PC-9 (cell line): ENCODE results near the gene DNAJB7. TPM values are rescaled to one million over a fixed set of nuclear protein-coding genes. Genes with fewer than 3 reads are reported as not detected.

Experiments
- BruUV-seq: library from RNA; stranded (reverse); fragments of 400-500 nt; replicated peaks from 2 replicates; lab custom pipeline; 2021; lab: Mats Ljungman, UMichigan
- CTCF ChIA-PET: fragments of 300-600 bp; sonication (Branson Sonifier 250); formaldehyde crosslinking; loops from one replicate; lab custom pipeline; 2022; ENCODE audit warnings: antibody characterized with exemption; lab: Charles Lee
- POLR2A ChIA-PET: fragments of 300-600 bp; sonication (Branson Sonifier 250); formaldehyde crosslinking; loops from one replicate; lab custom pipeline; 2022; ENCODE audit warnings: antibody characterized with exemption; ENCODE audit not compliant: unreplicated experiment; lab: Charles Lee
- DNase-seq, 2 experiments: peaks; one replicate each; pipeline versions ENCODE4 v3.0.0 to v3.0.0-alpha.2; 2015 to 2022; ENCODE audit warnings: mixed read lengths in 1 of 2
- H2AFZ ChIP-seq: fragments of 200-600 bp; sonication (generic); 2 replicates; pipeline ENCODE4 v1.8.1; 2017; ENCODE audit warnings: antibody characterized with exemption
- H3F3A ChIP-seq: fragments of 200-600 bp; sonication (generic); 2 replicates; pipeline ENCODE4 v1.8.1; 2017; ENCODE audit warnings: antibody characterized with exemption, mild to moderate bottlenecking, low read depth; ENCODE audit not compliant: insufficient read depth
- H3K27ac ChIP-seq: fragments of 200-600 bp; sonication (generic); 2 replicates; pipeline ENCODE4 v1.6.1; 2016; ENCODE audit warnings: mixed run types
- H3K27me3 ChIP-seq: fragments of 200-600 bp; sonication (generic); 2 replicates; pipeline ENCODE4 v1.6.1; 2016; ENCODE audit warnings: low read depth, mixed run types; ENCODE audit not compliant: insufficient read depth
- H3K36me3 ChIP-seq: fragments of 200-600 bp; sonication (generic); 2 replicates; pipeline ENCODE4 v1.6.1; 2016; ENCODE audit warnings: low read depth, mixed run types
- H3K4me1 ChIP-seq: fragments of 200-600 bp; sonication (generic); replicated peaks from 2 replicates; pipeline ENCODE4 v1.6.1; 2016; ENCODE audit warnings: mixed run types; ENCODE audit not compliant: insufficient read depth
- H3K4me2 ChIP-seq: fragments of 200-600 bp; sonication (generic); 2 replicates; pipeline ENCODE4 v1.6.1; 2017; ENCODE audit warnings: mixed run types
- H3K4me3 ChIP-seq: fragments of 200-600 bp; sonication (generic); 2 replicates; pipeline ENCODE4 v1.6.1; 2016; ENCODE audit warnings: mixed run types
- H3K79me2 ChIP-seq: fragments of 200-600 bp; sonication (generic); 2 replicates; pipeline ENCODE4 v1.6.1; 2017; ENCODE audit warnings: low read depth, mixed run types
- H3K9me2 ChIP-seq: fragments of 200-600 bp; sonication (generic); 2 replicates; pipeline ENCODE4 v1.8.1; 2017; ENCODE audit warnings: mild to moderate bottlenecking; ENCODE audit not compliant: insufficient read depth
- H3K9me3 ChIP-seq: fragments of 200-600 bp; sonication (generic); 2 replicates; pipeline ENCODE4 v1.8.1; 2016; ENCODE audit warnings: low read depth; ENCODE audit not compliant: insufficient read depth
- H4K20me1 ChIP-seq: fragments of 200-600 bp; sonication (generic); 2 replicates; pipeline ENCODE4 v1.8.1; 2017; ENCODE audit not compliant: insufficient read depth
- CTCF ChIP-seq: fragments of 200-600 bp; sonication (generic); conservative IDR thresholded peaks from 2 replicates; pipeline ENCODE4 v1.6.1; 2017; ENCODE audit warnings: mixed run types, antibody characterized with exemption, mild to moderate bottlenecking, moderate library complexity
- EZH2 ChIP-seq: fragments of 200-600 bp; sonication (generic); IDR thresholded peaks from 2 replicates; pipeline ENCODE4 v1.8.0; 2017; ENCODE audit warnings: antibody characterized with exemption, low read depth
- intact Hi-C: fragments of 100-400 bp; cut with micrococcal nuclease; formaldehyde crosslinking; loops from one replicate; pipeline ENCODE4 v1.10.0; 2022; ENCODE audit not compliant: unreplicated experiment
- total RNA-seq: library from RNA; stranded (reverse); gene quantifications from 2 replicates; pipeline ENCODE4 v1.2.3, GENCODE V29; 2021

Gene DNAJB7
- total RNA-seq, 1 experiment from 2014 or later: not detected

GRCh38 chr22:40844951-40845350 lies 17.0 kb downstream of the DNAJB7 start:
- Histone ChIP-seq H4K20me1 (peaks cover 70% of the 10 kb centered on the region), H2AFZ (no peak overlapping the region), H3K36me3 (peaks cover 74% of the 10 kb centered on the region), H3K4me1 (0 out of 2 replicates have a peak, but pooled peaks cover 3% of the 10 kb centered on the region), H3K79me2 (peaks cover 88% of the 10 kb centered on the region), H3K27me3 (no peaks in the 10 kb centered on the region), H3K9me2 (no peaks in the 10 kb centered on the region), H3K27ac (no peak overlapping the region), H3F3A (peaks cover 61% of the 10 kb centered on the region), H3K4me3 (no peak overlapping the region), H3K9me3 (no peaks in the 10 kb centered on the region), H3K4me2 (no peak overlapping the region)
- intact Hi-C loops: no loop called here
- TF ChIP-seq CTCF: no peak
- no peak for TF ChIP-seq EZH2
- POLR2A ChIA-PET: no interaction called here
- CTCF ChIA-PET: no interaction called here
- no TSS peak for BruUV-seq
- DNase-seq: no peak

- TF ChIP-seq EZH2: no peak
- TF ChIP-seq CTCF: no peak
- CTCF ChIA-PET: no interaction called here
- no TSS peak for BruUV-seq
These were observed 23.4 kb downstream of the DNAJB7 start for GRCh38 chr22:40838486-40838885.

GRCh38 chr22:40834619-40835018 lies 27.3 kb downstream of the DNAJB7 start:
- H3K4me3 ChIP-seq: no peak overlapping the region
- no peaks in the 10 kb centered on the region for H3K9me3 ChIP-seq
- peaks cover 80% of the 10 kb centered on the region for H3K36me3 ChIP-seq
- no peaks in the 10 kb centered on the region for H3K9me2 ChIP-seq
- no TSS peak for BruUV-seq
- H3K27me3 ChIP-seq: no peaks in the 10 kb centered on the region
- peaks cover 29% of the 10 kb centered on the region for H3K79me2 ChIP-seq
- peaks cover 55% of the 10 kb centered on the region for H4K20me1 ChIP-seq
- TF ChIP-seq CTCF: no peak
- no peak for TF ChIP-seq EZH2
- peaks cover 54% of the 10 kb centered on the region; the same call in 1 of the 2 replicates for H3F3A ChIP-seq
- H3K27ac ChIP-seq: 0 out of 2 replicates have a peak overlapping the region, but pooled peaks have one; percentile 10
- H2AFZ ChIP-seq: no peak overlapping the region
- intact Hi-C loops: no loop called here
- CTCF ChIA-PET: no interaction called here
- POLR2A ChIA-PET: no interaction called here
- H3K4me2 ChIP-seq: no peak overlapping the region
- DNase-seq: no peak
- H3K4me1 ChIP-seq: no peaks in the 10 kb centered on the region

More at GRCh38 chr22:40838486-40838885, 23.4 kb downstream of the DNAJB7 start:
- intact Hi-C loops: no loop called here
- Histone ChIP-seq H3K4me3 (no peak overlapping the region), H4K20me1 (peaks cover 66% of the 10 kb centered on the region), H3K9me3 (no peaks in the 10 kb centered on the region), H3K27ac (no peak overlapping the region), H3K4me1 (0 out of 2 replicates have a peak, but pooled peaks cover 3% of the 10 kb centered on the region), H3K4me2 (no peak overlapping the region), H3F3A (peaks cover 50% of the 10 kb centered on the region; the same call in 1 of the 2 replicates), H3K27me3 (no peaks in the 10 kb centered on the region), H3K79me2 (peaks cover 60% of the 10 kb centered on the region), H2AFZ (no peak overlapping the region), H3K36me3 (peaks cover 80% of the 10 kb centered on the region), H3K9me2 (no peaks in the 10 kb centered on the region)
- POLR2A ChIA-PET: interaction anchor here (0.6 to 0.7 kb wide), 3 partner anchors 431 to 539 kb away, joined by 3 to 11 read pairs (median 6); no protein-coding TSS in a partner anchor
- no peak for DNase-seq
